K562 (cell line): Measurements from ENCODE around the gene ASB6. TPM values are rescaled to one million over a fixed set of nuclear protein-coding genes. Genes with fewer than 3 reads are reported as not detected.
A peak's percentile ranks its signal among the peaks of the same experiment; 100 is the strongest.

Experiments used
- CREB5 ChIP-seq: fragments of 250-450 bp; sonication (Bioruptor Pico); IDR thresholded peaks from 2 replicates; pipeline ENCODE4 v1.5.0; 2020; ENCODE audit warnings: mild to moderate bottlenecking
- HMGN3 ChIP-seq: IDR thresholded peaks from 2 replicates; pipeline ENCODE4 v1.6.1; 2011; ENCODE audit warnings: borderline replicate concordance, low read depth, mild to moderate bottlenecking, mixed read lengths, low read length; ENCODE audit not compliant: insufficient read length; ENCODE audit errors: extremely low read depth
- JUN ChIP-seq, 2 experiments: sonication (generic) in 1 of 2; formaldehyde crosslinking in 1 of 2; IDR thresholded peaks; 2 replicates each; pipeline versions ENCODE4 v1.6.1 to v1.8.0; 2012 to 2022; ENCODE audit warnings: borderline replicate concordance in 2 of 2, mild to moderate bottlenecking in 2 of 2, improper control_type of control experiment in 1 of 2, low read depth in 1 of 2, low read length in 1 of 2, missing genetic modification reagents in 1 of 2
- MTF1 ChIP-seq: fragments of 250-450 bp; sonication (Bioruptor Pico); IDR thresholded peaks from 2 replicates; pipeline ENCODE4 v1.9.0; 2021; ENCODE audit warnings: moderate library complexity, mild to moderate bottlenecking, inconsistent platforms, borderline replicate concordance
- NFIC ChIP-seq: fragments of 450-650 bp; IDR thresholded peaks from 2 replicates; pipeline ENCODE4 v1.6.1; 2017; ENCODE audit warnings: mild to moderate bottlenecking, inconsistent platforms
- POLR2H ChIP-seq: IDR thresholded peaks from 2 replicates; pipeline ENCODE4 v1.6.1; 2016; ENCODE audit warnings: missing genetic modification characterization, low read depth, mild to moderate bottlenecking, control low read depth, missing compliant biosample characterization, moderate library complexity
- TAF1 ChIP-seq: IDR thresholded peaks from 2 replicates; pipeline ENCODE4 v1.6.1; 2011; ENCODE audit warnings: mild to moderate bottlenecking, low read length, moderate library complexity; ENCODE audit not compliant: insufficient read depth, control insufficient read depth, severe bottlenecking; ENCODE audit errors: extremely low read depth
- TARDBP ChIP-seq: fragments of 450-650 bp; IDR thresholded peaks from 2 replicates; pipeline ENCODE4 v1.6.1; 2016
- TCF3 ChIP-seq: sonication (generic); formaldehyde crosslinking; IDR thresholded peaks from 2 replicates; pipeline ENCODE4 v1.4.0; 2020; ENCODE audit warnings: mild to moderate bottlenecking, missing genetic modification reagents
- ZC3H8 ChIP-seq: fragments of 450-650 bp; IDR thresholded peaks from 2 replicates; pipeline ENCODE4 v1.6.1; 2017
- ZNF134 ChIP-seq: fragments of 250-450 bp; sonication (Bioruptor Pico); conservative IDR thresholded peaks from 2 replicates; pipeline ENCODE4 v1.4.0; 2020
- ZNF354B ChIP-seq: fragments of 250-450 bp; sonication (Bioruptor Pico); IDR thresholded peaks from 2 replicates; pipeline ENCODE4 v1.4.0; 2020
- polyA plus RNA-seq, 8 experiments: library from polyadenylated mRNA; depleted of rRNA in 4 of 8; stranded (reverse) in 5 of 8; unstranded in 3 of 8; fragments of >200 nt; fragmentation: Nextera tagmentation in 2 of 8; fragmentation: Illumina TruSeq in 1 of 8; extraction: Ambion mirVana in 2 of 8; extraction: Trizol in 1 of 8; gene quantifications; 2 replicates each; pipeline versions ENCODE4 v1.2.1 to v1.2.3, GENCODE V29; 2011 to 2014; ENCODE audit warnings: inconsistent platforms in 1 of 8, missing spikeins in 1 of 8
- total RNA-seq, 7 experiments: library from RNA; depleted of rRNA in 6 of 7; stranded (reverse); fragments of >200 nt in 6 of 7; fragmentation: Illumina TruSeq in 2 of 7; extraction: Trizol in 2 of 7; gene quantifications; 2 replicates each; pipeline versions ENCODE4 v1.2.1 to v1.2.3, GENCODE V29; 2011 to 2021; ENCODE audit warnings: low replicate concordance in 1 of 7
- TF ChIP-seq, protein P1 (sequence below): IDR thresholded peaks from 3 replicates; pipeline ENCODE4 v1.6.1; 2011; ENCODE audit warnings: borderline replicate concordance, mild to moderate bottlenecking, moderate library complexity; ENCODE audit not compliant: insufficient read length; ENCODE audit errors: extremely low read depth
- TF ChIP-seq, protein P2 (sequence below): sonication (generic); formaldehyde crosslinking; IDR thresholded peaks from 2 replicates; pipeline ENCODE4 v1.8.1; 2023; ENCODE audit warnings: mild to moderate bottlenecking, missing genetic modification reagents
- TF ChIP-seq, protein P3 (sequence below): fragments of 250-450 bp; sonication (Bioruptor Pico); IDR thresholded peaks from 2 replicates; pipeline ENCODE4 v1.9.0; 2021; ENCODE audit warnings: mild to moderate bottlenecking, inconsistent platforms
- TF ChIP-seq, protein P4 (sequence below), 2 experiments: fragments of 450-650 bp in 1 of 2; sonication (generic) in 1 of 2; formaldehyde crosslinking in 1 of 2; IDR thresholded peaks in 1 of 2; conservative IDR thresholded peaks in 1 of 2; 2 replicates each; pipeline versions ENCODE4 v1.6.1 to v1.8.1; 2016 to 2023; ENCODE audit warnings: mild to moderate bottlenecking in 2 of 2, moderate library complexity in 2 of 2, inconsistent platforms in 1 of 2, missing genetic modification reagents in 1 of 2

The ASB6 gene
- total and polyA plus RNA-seq, 9 of the 15 experiments (the other 6 are each of a cell fraction or from before 2014, with no cell fraction given), result 0.92 to 17.8 (median 11.3) TPM

DNA sequence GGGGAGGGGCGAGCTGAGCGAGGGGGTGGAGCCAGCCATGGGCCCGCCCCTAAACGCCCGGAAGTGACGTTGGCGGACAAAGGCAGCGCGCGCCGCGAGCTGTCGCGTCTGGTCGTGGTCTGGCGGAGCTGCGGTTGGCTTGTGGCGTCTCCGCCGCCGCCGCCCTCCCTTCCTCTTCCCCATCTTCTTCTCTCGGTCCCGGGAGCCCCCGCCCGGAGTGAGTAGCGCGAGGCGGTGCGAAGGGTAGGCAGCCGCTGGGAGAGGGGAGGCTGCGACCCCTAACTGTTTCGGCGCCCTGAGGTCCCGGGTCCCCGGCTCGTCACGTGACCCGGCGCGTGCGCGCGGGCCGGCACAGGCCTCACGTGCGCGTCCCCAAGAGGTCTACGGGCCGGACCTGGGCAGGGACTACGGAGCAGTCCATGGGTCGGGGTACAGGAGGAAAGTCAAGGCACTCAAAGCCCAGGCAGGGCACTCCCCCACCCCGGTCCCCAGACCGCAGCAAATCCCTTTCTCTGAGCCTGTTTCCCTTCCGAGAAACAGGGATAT lies 15.8 kb downstream of the ASB6 start, which contains the start of gene NTMT1 (continued):
- TF ChIP-seq CREB5 (no peak), ZC3H8 (no peak), HMGN3 (no peak), TCF3 (no peak; the same call in 1 of the 2 replicates), POLR2H (peak; percentile 63; the same call in 1 of the 2 replicates), TARDBP (0 out of 2 replicates have a peak, but pooled peaks have one; percentile 42), NFIC (peak; percentile 33; the same call in 1 of the 2 replicates), ZNF354B (CRISPR knock-in tag) (no peak), JUN (IDR thresholded peaks at IDR 0.05; ENCODE audit: borderline replicate concordance, low read depth, low read length) (peak; percentile 17; the same call in 1 of the 2 replicates), JUN (CRISPR knock-in tag; IDR thresholded peaks at IDR 0.05; ENCODE audit: borderline replicate concordance) (peak; percentile 33; the same call in 1 of the 2 replicates), TAF1 (peak; percentile 70), ZNF134 (CRISPR knock-in tag) (no peak), MTF1 (CRISPR knock-in tag) (no peak)
- TF ChIP-seq, protein P1, sequence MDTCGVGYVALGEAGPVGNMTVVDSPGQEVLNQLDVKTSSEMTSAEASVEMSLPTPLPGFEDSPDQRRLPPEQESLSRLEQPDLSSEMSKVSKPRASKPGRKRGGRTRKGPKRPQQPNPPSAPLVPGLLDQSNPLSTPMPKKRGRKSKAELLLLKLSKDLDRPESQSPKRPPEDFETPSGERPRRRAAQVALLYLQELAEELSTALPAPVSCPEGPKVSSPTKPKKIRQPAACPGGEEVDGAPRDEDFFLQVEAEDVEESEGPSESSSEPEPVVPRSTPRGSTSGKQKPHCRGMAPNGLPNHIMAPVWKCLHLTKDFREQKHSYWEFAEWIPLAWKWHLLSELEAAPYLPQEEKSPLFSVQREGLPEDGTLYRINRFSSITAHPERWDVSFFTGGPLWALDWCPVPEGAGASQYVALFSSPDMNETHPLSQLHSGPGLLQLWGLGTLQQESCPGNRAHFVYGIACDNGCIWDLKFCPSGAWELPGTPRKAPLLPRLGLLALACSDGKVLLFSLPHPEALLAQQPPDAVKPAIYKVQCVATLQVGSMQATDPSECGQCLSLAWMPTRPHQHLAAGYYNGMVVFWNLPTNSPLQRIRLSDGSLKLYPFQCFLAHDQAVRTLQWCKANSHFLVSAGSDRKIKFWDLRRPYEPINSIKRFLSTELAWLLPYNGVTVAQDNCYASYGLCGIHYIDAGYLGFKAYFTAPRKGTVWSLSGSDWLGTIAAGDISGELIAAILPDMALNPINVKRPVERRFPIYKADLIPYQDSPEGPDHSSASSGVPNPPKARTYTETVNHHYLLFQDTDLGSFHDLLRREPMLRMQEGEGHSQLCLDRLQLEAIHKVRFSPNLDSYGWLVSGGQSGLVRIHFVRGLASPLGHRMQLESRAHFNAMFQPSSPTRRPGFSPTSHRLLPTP, result no peak
- TF ChIP-seq, protein P2, sequence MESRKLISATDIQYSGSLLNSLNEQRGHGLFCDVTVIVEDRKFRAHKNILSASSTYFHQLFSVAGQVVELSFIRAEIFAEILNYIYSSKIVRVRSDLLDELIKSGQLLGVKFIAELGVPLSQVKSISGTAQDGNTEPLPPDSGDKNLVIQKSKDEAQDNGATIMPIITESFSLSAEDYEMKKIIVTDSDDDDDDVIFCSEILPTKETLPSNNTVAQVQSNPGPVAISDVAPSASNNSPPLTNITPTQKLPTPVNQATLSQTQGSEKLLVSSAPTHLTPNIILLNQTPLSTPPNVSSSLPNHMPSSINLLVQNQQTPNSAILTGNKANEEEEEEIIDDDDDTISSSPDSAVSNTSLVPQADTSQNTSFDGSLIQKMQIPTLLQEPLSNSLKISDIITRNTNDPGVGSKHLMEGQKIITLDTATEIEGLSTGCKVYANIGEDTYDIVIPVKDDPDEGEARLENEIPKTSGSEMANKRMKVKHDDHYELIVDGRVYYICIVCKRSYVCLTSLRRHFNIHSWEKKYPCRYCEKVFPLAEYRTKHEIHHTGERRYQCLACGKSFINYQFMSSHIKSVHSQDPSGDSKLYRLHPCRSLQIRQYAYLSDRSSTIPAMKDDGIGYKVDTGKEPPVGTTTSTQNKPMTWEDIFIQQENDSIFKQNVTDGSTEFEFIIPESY (CRISPR knock-in tag), result peak; percentile 50
- TF ChIP-seq, protein P3, sequence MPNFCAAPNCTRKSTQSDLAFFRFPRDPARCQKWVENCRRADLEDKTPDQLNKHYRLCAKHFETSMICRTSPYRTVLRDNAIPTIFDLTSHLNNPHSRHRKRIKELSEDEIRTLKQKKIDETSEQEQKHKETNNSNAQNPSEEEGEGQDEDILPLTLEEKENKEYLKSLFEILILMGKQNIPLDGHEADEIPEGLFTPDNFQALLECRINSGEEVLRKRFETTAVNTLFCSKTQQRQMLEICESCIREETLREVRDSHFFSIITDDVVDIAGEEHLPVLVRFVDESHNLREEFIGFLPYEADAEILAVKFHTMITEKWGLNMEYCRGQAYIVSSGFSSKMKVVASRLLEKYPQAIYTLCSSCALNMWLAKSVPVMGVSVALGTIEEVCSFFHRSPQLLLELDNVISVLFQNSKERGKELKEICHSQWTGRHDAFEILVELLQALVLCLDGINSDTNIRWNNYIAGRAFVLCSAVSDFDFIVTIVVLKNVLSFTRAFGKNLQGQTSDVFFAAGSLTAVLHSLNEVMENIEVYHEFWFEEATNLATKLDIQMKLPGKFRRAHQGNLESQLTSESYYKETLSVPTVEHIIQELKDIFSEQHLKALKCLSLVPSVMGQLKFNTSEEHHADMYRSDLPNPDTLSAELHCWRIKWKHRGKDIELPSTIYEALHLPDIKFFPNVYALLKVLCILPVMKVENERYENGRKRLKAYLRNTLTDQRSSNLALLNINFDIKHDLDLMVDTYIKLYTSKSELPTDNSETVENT (CRISPR knock-in tag), result peak; percentile 53; the same call in 1 of the 2 replicates
- TF ChIP-seq, protein P4, sequence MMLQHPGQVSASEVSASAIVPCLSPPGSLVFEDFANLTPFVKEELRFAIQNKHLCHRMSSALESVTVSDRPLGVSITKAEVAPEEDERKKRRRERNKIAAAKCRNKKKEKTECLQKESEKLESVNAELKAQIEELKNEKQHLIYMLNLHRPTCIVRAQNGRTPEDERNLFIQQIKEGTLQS (IDR thresholded peaks at IDR 0.05), result no peak
- TF ChIP-seq, protein P4 (CRISPR knock-in tag; conservative IDR thresholded peaks at IDR 0.05), result peak; percentile 56; the same call in 1 of the 2 replicates
